GM19468 (cell line): Measurements from ENCODE around the gene APLP2.
"Not testable (repeated sequence)": the region's sequence is repeated elsewhere in the genome, so short reads cannot be mapped to it uniquely, and the experiment has no call there.

Experiments used
- ATAC-seq: cut with Tn5 transposase; IDR thresholded peaks from one replicate; pipeline ENCODE4 v1.9.1; 2021; ENCODE audit warnings: mild to moderate bottlenecking, moderate library complexity, moderate number of reproducible peaks; ENCODE audit not compliant: unreplicated experiment; ENCODE audit errors: extremely low read depth

The APLP2 gene

DNA sequence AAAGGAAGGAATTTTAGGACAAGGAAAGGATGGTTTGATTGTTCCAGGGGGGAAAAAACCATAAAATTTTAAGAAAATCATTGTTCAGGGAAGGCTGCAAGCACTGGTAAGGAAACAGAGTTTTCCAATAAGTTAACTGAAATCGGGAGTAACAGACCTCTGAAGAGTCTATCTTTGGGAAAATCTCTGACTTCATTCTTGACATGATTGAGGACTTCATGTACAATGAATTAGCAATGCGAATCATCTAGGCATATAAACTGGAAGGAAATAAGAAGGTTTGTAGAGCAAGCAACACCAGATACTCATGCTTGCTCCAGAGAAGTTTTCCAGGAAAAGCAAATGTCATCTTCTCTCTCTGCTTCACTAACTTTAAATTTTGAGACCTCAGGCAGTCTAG is 18.5 kb downstream of the APLP2 start:
- ATAC-seq = no peak

DNA sequence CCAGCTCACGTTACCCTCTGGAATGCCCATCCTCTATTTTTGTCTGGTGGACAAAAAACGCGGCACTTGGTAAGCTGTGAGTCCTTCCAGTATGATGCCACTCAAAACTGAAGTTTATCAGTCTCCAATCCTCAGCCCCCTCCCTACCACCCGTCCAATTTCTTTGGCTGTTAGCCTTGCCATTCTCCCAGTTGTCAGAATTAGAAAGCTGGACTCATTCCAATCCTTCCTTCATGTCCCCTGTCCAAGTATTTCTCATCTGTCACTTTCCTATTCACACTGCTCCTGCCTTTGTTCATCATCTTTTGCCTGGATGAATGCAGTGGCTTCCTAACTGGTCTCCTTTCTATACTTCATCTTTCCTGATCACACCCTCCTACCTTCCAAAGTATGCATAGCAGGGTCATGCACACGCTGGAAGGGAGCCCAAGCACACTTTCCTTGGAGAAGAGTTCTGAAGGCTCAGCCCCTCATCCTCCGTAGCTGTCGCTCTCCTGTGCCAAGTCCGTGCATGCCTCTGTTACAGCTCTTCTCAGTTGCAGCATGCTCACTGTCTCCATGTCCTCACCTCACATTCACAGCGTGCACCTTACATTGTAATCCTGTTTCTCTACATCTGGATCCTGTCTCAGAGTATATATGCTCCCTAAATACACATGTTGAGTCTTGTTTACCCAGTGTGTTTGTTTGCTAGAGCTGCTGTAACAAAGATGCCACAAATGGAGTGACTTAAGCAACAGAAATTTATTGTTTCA is 19.4 kb downstream of the APLP2 start:
- ATAC-seq = no peak

DNA sequence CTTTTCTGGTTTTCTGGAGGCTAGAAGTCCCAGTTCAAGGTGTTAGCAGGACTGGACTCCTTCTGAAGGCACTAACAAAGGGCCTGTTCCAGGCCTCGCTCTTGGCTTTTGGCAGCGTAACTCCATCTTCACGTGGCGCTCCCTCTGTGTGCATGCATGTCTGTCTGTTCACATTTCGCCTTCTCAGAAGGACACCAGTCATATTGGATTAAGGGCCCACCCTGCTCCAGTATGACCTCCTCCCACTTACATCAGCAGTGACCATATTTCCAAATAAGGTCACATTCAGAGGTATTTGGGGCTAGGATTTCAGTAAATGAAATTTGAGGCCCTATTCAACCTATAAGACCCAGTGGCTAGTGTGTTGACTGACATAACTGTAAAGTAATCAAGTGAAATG is 20.0 kb downstream of the APLP2 start:
- no peak for ATAC-seq

DNA sequence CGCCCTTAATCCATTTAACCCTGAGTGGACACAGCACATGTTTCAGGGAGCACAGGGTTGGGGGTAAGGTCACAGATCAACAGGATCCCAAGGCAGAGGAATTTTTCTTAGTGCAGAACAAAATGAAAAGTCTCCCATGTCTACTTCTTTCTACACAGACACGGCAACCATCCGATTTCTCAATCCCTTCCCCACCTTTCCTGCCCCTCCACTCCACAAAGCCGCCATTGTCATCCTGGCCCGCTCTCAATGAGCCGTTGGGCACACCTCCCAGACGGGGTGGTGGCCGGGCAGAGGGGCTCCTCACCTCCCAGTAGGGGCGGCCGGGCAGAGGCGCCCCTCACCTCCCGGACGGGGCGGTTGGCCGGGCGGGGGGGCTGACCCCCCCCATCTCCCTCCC is 20.8 kb downstream of the APLP2 start:
- ATAC-seq = not testable (repeated sequence)

DNA sequence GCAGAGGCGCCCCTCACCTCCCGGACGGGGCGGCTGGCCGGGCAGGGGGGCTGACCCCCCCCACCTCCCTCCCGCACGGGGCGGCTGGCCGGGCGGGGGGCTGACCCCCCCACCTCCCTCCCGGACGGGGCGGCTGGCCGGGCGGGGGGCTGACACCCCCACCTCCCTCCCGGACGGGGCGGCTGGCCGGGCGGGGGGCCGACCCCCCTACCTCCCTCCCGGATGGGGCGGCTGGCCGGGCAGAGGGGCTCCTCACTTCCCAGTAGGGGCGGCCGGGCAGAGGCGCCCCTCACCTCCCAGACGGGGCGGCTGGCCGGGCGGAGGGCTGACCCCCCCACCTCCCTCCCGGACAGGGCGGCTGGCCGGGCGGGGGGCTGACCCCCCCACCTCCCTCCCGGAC is 21.5 kb downstream of the APLP2 start:
- not testable (repeated sequence) for ATAC-seq

DNA sequence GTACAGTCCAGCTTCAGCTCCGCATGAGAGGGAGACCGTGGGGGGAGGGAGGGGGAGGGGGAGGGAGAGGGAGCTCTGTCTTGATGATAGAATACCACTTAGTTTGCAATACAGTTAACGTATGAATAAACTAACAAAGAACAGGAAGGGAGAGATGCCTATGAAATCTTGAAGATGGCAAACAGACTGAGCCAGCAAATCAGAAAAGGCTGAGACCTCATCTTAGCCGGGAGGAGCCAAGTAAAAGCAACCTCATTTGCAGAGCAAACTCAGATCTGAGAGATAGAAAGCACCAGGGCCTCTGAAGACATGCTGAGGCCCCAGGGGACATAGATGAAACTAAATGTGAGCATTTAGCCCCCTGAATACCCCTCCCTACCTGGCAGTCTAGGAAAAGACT is 23.0 kb downstream of the APLP2 start:
- ATAC-seq = no peak

DNA sequence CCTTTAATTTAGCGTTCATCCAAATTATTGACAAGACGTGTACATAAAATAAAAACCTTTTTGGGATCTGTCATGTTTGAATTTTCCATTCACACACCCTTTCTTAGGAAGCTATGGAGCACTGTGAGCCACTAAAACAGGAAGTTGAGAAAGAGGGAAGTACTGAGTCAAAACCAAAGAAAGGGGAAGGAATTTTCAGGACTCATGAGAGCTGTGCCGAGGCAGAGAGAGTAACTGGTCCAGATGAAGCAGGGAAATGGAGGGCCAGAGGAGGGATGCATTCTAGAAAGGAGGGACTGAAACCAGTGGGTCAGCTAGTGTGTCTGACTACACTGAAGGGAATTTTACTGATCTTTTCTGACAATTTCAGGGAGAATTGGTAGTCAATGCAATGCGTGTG is 24.9 kb downstream of the APLP2 start:
- ATAC-seq = no peak

DNA sequence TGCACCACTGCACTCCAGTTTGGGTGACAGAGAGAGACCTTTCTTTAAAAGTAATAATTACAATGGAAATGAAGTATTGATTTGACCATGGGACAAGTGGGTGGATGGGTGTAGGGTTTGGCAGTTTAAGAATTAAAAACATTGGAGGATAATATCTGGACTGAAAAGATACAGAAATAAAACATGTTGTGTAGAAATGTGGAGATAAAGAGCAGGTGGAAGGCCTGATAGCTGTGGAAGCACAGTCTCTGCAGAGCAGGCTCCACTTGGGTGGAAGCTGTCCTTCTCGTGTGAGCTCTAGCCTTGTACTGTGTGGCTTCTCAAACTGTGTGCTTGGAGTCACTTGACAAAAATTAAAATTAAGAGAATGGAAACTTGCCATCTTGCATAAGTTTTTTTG is 25.6 kb downstream of the APLP2 start:
- no peak for ATAC-seq

DNA sequence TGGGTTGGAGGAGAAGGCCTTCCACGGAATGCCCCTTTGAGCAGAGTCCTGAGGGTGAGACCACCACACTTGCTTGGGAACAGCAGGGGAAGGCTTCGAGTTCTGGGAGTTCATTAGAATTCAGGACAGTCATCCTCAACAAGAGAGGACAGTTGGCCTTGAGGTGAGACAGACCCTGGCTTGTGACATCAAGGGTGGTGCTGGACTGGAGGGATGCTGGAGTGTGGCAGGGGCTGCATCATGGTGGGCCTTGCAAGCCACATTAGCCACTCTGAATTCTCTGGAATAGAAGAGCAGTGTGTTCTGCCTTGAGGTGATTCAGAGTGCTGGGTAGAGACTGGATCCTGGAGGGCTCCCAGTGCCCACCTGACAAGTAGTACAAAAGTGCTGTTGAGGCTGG is 26.3 kb downstream of the APLP2 start:
- no peak for ATAC-seq

DNA sequence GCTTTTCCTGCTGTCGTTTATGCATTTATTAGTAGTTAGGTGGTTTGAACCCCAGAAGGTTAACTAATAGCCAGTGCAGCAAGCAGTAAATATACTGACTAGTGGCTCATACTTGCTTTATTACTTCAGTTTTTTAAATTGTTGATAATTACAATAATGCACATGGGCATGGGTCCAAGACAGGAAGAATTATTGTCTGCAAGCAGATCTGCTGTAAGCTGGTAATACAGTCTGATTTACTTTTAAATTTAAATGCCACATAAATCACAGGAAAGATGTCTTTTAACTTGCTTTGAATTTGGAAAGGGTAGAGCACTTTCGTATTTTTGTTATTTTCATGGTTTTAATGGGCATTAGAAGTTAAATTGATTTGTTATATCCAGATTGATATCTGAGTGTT is 27.1 kb downstream of the APLP2 start:
- no peak for ATAC-seq

DNA sequence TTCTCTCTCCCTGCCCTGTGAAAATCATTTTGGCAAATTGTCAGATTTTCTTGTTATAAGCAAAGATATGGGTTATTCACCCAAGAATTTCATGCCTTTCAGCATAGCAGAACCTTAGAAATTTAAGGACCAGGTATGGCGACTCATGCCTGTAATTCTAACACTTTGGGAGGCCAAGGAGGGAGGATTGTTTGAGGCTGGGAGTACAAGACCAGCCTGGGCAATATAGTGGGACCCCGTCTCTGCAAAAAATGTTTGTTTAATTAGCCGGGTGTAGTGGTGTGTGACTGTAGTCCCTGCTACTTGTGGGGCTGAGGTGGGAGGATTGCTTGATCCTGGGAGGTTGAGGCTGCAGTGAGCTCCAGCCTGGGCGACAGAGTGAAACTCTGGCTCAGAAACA is 27.6 kb downstream of the APLP2 start:
- ATAC-seq = no peak

DNA sequence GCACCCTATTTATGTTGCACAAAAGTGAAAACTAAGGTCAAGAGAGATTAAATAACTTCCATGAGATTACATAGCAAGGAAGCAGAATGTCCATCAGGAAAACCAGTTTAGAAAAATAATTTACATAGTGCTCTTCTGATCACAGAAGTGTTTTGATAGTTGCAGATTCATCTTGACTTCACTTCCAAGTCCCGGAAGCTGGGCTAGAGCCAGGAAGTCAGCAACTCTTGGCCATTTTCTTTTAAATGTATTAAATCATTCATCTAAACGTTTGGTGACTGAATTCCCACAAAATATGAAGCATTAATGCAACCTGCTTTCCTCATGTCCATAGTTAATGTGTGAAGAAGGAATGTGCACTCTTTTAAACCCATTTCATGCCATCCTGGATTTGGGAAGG is 29.7 kb downstream of the APLP2 start:
- ATAC-seq = no peak

DNA sequence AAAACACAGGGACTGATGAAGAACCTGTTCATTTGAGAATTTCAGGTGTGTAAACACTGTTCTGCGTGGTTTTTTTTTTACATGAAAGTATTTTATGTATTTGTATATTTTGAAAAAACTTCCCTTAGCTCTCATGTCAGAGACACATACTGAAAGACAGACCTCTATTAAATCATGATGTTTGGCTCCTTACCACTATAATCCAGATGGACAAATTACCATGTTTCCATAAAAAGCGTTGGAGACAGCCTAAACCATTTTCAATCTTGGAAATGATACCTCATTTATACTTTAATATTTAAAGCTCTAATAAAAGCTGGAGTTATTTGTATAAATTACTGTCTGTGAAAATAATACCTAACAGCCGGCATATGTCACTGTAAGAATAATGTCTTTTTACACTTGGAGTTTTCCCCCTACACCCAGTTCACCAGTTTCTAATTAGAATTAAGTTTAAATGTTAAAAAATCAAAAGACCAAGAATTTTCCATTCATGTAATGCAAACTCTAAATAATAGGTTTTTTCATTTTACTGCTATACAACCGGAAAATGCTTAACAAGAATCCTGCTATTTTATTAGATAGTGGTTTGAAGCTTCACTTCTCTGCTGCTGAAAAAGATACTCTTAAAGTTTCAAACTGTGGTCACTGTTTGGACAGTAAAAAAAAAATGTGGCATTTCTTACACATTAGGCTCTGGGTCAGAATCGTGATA is 30.8 kb downstream of the APLP2 start:
- ATAC-seq = no peak

DNA sequence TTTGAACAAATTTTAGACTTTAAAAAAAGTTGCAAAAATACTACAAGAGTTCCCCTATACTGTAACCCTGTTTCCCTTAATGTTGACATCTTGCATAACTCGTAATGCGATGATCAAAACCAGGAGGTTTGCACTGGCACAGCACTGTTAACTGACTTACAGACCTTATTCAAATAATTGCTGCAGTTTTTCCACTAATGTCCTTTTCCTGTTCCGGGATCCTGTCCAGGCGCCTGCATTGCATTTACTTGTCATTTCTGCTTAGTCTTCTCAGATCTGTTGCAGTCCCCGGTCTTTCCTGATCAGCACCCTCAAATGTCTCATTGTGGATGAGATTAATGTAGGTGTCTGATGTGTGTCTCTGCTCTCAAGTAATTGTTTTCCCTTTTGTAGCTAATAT is 32.0 kb downstream of the APLP2 start:
- no peak for ATAC-seq

DNA sequence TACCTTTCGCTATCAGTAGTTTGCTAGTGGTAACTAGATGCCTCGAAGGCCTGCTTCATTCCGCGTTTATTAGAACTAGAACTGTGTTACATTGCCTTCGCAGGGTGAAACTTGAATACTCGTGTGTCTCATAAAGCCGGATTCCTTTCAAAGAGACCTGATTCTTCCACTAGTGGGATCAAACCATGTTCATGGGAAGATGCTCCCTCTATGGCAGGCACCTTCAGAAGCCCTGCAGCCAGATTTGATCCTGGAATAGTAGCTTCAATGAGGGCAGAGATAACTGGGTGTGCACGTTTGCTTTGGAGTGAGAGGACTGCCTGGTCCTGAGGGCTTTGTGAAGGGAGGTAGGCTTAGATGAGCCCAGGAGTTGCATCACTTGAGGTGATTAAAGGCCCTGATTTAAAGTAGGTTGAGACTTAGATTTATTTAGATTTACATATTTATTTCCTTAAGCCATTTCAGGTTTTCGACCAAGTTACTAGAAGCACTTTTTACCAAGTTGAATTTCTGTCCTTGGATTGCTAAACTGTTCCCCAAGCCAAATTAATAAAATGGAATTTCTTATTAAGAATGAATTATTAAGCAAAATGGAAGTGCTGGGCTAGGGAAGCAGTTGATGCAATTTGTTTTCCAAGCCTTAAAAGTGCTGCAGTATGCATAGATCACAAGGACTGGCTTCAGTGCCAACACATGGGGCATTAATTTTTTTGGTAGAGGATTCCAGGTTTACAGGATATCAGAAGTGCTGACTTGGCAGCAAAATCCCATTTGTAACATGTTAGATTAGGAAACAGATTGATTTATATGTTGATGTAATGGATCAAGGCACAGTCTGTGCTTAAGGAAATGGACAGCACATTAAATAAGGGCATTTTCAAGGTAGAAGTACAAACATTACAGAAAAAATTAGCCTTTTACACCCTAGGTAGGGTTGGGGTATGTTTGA is 32.9 kb downstream of the APLP2 start:
- no peak for ATAC-seq

DNA sequence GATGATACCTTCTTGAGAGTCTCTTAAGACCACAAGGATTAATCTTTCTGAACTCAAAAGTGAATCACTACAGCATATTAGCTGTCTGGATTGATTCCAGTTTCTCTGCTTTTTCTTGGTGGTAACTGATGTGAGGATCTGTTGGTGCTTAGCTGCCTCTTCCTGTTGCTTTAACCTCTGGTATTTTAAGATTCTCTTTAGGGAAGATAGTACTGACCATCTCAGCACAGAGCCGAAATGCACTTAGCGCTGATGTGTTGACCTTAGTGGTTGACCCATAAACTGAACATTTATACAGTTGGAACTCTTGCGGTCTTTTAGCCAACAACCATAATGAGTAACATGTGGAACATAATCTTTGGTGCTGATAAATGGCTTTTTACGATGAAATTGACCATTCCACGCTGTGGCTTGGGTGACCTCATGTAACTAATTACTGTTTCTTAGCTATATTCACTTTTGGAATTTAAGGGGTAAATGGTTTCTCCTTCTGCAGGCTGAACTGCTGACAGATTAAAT is 33.7 kb downstream of the APLP2 start:
- no peak for ATAC-seq

DNA sequence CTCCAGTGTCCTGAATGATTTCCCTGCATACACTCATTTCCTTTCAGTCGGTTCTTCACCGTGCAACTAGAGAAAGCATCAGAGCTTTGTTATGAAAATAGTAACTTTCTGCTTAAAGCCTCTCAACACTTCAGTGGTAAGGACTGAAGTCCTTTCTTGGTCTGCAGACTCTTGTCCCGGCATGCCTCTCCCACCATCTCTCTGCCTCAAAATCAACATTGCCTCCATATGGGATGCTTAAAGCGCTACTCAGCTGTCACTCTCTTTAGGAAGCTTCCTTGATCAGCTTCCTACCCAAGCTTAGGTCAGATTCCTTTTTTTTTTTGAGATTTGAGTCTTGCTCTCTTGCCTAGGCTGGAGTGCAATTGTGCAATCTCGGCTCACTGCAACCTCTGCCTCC is 36.7 kb downstream of the APLP2 start:
- ATAC-seq = no peak

DNA sequence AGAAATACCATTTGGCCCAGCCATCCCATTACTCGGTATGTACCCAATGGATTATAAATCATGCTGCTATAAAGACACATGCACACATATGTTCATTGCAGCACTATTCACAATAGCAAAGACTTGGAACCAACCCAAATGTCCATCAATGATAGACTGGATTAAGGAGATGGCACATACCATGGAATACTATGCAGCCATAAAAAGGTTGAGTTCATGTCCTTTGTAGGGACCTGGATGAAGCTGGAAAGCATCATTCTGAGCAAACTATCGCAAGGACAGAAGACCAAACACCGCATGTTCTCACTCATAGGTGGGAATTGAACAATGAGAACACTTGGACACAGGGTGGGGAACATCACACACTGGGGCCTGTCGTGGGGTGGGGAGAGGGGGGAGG is 39.0 kb downstream of the APLP2 start:
- ATAC-seq = not testable (repeated sequence)

DNA sequence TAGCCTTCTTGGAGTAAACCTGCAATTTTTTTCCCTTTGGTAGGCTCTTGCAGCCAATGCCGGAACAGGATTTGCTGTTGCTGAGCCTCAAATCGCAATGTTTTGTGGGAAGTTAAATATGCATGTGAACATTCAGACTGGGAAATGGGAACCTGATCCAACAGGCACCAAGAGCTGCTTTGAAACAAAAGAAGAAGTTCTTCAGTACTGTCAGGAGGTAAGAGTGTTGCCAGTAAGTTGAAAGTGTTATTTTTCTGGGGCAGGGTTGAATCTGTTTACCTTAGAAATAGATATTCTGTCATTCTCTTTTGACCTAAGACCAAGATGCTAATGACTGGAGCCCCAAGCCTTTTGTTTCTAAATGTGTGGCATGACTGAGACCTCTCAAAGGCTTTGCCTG is 39.7 kb downstream of the APLP2 start:
- no peak for ATAC-seq

DNA sequence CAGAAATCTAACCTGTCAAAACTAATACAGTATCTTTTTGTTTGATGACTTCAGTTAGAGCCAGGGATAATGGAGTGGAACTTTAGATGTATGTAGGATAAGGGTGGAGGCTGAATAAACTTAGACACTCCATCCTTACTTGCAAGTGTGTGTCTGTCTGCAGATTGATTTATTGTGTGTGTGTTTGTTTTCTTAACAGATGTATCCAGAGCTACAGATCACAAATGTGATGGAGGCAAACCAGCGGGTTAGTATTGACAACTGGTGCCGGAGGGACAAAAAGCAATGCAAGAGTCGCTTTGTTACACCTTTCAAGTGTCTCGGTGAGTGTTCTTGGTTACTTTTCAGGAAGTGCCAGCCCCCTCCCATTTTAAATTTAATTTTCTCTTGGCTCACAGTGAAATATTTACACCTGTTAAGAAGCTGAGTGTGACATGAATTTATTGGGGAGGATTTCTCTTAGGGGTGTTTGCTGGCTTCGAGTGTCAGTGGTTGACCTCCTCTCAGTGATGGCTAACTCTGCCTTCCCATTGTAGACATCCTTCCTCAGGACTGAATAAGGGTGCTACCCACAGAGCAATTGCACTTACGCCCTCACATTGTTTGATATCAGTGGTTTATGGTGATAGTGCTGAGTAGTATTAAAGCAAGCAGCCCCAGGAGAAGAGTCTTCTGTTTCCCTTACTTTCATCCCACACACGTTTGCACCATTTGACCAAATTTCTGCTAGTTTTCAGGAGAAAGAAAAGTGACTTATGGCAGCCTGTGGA is 40.8 kb downstream of the APLP2 start:
- no peak for ATAC-seq
